ENCODE measurements around the gene CBFA2T3.

CBFA2T3 gene

GRCh38 chr16:88839745-88840599 is 137.0 kb downstream of the CBFA2T3 start:
- no peak for DNase-seq (ENCODE audit: low read depth, low spot score)
- no peak for TF ChIP-seq EZH2 (IDR thresholded peaks at IDR 0.05)
- no peak for TF ChIP-seq POLR2AphosphoS5 (IDR thresholded peaks at IDR 0.05; ENCODE audit: borderline replicate concordance, low read depth, low read length)
- TF ChIP-seq FOXP2 (optimal IDR thresholded peaks at IDR 0.05; ENCODE audit: control extremely low read depth, extremely low read length, insufficient read depth) = no peak
- Histone ChIP-seq H3K27ac (no peak overlapping the region), H3K9ac (ENCODE audit: insufficient read length) (no peak overlapping the region), H3K4me3 (no peak overlapping the region), H3K9me3 (ENCODE audit: low read depth, low read length) (no peaks in the 10 kb centered on the region), H3K36me3 (ENCODE audit: insufficient read depth, low read length) (no peaks in the 10 kb centered on the region)

GRCh38 chr16:88839026-88839529 is 137.9 kb downstream of the CBFA2T3 start:
- TF ChIP-seq EZH2 (IDR thresholded peaks at IDR 0.05) = no peak
- TF ChIP-seq FOXP2 (optimal IDR thresholded peaks at IDR 0.05; ENCODE audit: control extremely low read depth, extremely low read length, insufficient read depth) = no peak
- TF ChIP-seq POLR2AphosphoS5 (IDR thresholded peaks at IDR 0.05; ENCODE audit: borderline replicate concordance, low read depth, low read length) = no peak
- H3K4me3 ChIP-seq = no peak overlapping the region
- no peak for DNase-seq (ENCODE audit: low read depth, low spot score)
- H3K9me3 ChIP-seq (ENCODE audit: low read depth, low read length) = no peaks in the 10 kb centered on the region
- H3K27ac ChIP-seq = no peak overlapping the region
- no peaks in the 10 kb centered on the region for H3K36me3 ChIP-seq (ENCODE audit: insufficient read depth, low read length)
- H3K9ac ChIP-seq (ENCODE audit: insufficient read length) = no peak overlapping the region

- TF ChIP-seq POLR2AphosphoS5 (IDR thresholded peaks at IDR 0.05; ENCODE audit: borderline replicate concordance, low read depth, low read length) (no peak), FOXP2 (optimal IDR thresholded peaks at IDR 0.05; ENCODE audit: control extremely low read depth, extremely low read length, insufficient read depth) (no peak), EZH2 (IDR thresholded peaks at IDR 0.05) (no peak)
- Histone ChIP-seq H3K27ac (no peak overlapping the region), H3K4me3 (no peak overlapping the region), H3K9me3 (ENCODE audit: low read depth, low read length) (no peaks in the 10 kb centered on the region), H3K9ac (ENCODE audit: insufficient read length) (no peak overlapping the region), H3K36me3 (ENCODE audit: insufficient read depth, low read length) (no peaks in the 10 kb centered on the region)
- DNase-seq (ENCODE audit: low read depth, low spot score) = no peak
These were observed 138.4 kb downstream of the CBFA2T3 start for GRCh38 chr16:88838566-88838965.

- H3K27ac ChIP-seq = no peak overlapping the region
- H3K9me3 ChIP-seq (ENCODE audit: low read depth, low read length) = no peaks in the 10 kb centered on the region
- no peaks in the 10 kb centered on the region for H3K36me3 ChIP-seq (ENCODE audit: insufficient read depth, low read length)
- H3K9ac ChIP-seq (ENCODE audit: insufficient read length) = no peak overlapping the region
- H3K4me3 ChIP-seq = no peak overlapping the region
- no peak for DNase-seq (ENCODE audit: low read depth, low spot score)
- no peak for TF ChIP-seq EZH2 (IDR thresholded peaks at IDR 0.05)
- no peak for TF ChIP-seq POLR2AphosphoS5 (IDR thresholded peaks at IDR 0.05; ENCODE audit: borderline replicate concordance, low read depth, low read length)
- no peak for TF ChIP-seq FOXP2 (optimal IDR thresholded peaks at IDR 0.05; ENCODE audit: control extremely low read depth, extremely low read length, insufficient read depth)
These were observed 139.2 kb downstream of the CBFA2T3 start for GRCh38 chr16:88837806-88838205.

GRCh38 chr16:88836791-88837190 is 140.2 kb downstream of the CBFA2T3 start:
- no peak overlapping the region for H3K27ac ChIP-seq
- TF ChIP-seq EZH2 (IDR thresholded peaks at IDR 0.05) = no peak
- no peak for TF ChIP-seq FOXP2 (optimal IDR thresholded peaks at IDR 0.05; ENCODE audit: control extremely low read depth, extremely low read length, insufficient read depth)
- TF ChIP-seq POLR2AphosphoS5 (IDR thresholded peaks at IDR 0.05; ENCODE audit: borderline replicate concordance, low read depth, low read length) = no peak
- no peak overlapping the region for H3K4me3 ChIP-seq
- H3K9me3 ChIP-seq (ENCODE audit: low read depth, low read length) = no peaks in the 10 kb centered on the region
- no peak overlapping the region for H3K9ac ChIP-seq (ENCODE audit: insufficient read length)
- no peak for DNase-seq (ENCODE audit: low read depth, low spot score)
- no peaks in the 10 kb centered on the region for H3K36me3 ChIP-seq (ENCODE audit: insufficient read depth, low read length)

GRCh38 chr16:88835818-88836217 is 141.2 kb downstream of the CBFA2T3 start:
- H3K9me3 ChIP-seq (ENCODE audit: low read depth, low read length) = no peaks in the 10 kb centered on the region
- no peak overlapping the region for H3K9ac ChIP-seq (ENCODE audit: insufficient read length)
- H3K4me3 ChIP-seq = no peak overlapping the region
- TF ChIP-seq EZH2 (IDR thresholded peaks at IDR 0.05) (no peak), POLR2AphosphoS5 (IDR thresholded peaks at IDR 0.05; ENCODE audit: borderline replicate concordance, low read depth, low read length) (no peak), FOXP2 (optimal IDR thresholded peaks at IDR 0.05; ENCODE audit: control extremely low read depth, extremely low read length, insufficient read depth) (no peak)
- H3K36me3 ChIP-seq (ENCODE audit: insufficient read depth, low read length) = no peaks in the 10 kb centered on the region
- DNase-seq (ENCODE audit: low read depth, low spot score) = no peak
- H3K27ac ChIP-seq = no peak overlapping the region

GRCh38 chr16:88835383-88835782 is 141.6 kb downstream of the CBFA2T3 start:
- no peak overlapping the region for H3K4me3 ChIP-seq

GRCh38 chr16:88834670-88835069 is 142.3 kb downstream of the CBFA2T3 start:
- Histone ChIP-seq H3K4me3 (no peak overlapping the region), H3K27ac (no peak overlapping the region), H3K36me3 (ENCODE audit: insufficient read depth, low read length) (no peaks in the 10 kb centered on the region), H3K9me3 (ENCODE audit: low read depth, low read length) (no peaks in the 10 kb centered on the region), H3K9ac (ENCODE audit: insufficient read length) (no peak overlapping the region)
- no peak for TF ChIP-seq POLR2AphosphoS5 (IDR thresholded peaks at IDR 0.05; ENCODE audit: borderline replicate concordance, low read depth, low read length)
- TF ChIP-seq EZH2 (IDR thresholded peaks at IDR 0.05) = no peak
- no peak for TF ChIP-seq FOXP2 (optimal IDR thresholded peaks at IDR 0.05; ENCODE audit: control extremely low read depth, extremely low read length, insufficient read depth)
- no peak for DNase-seq (ENCODE audit: low read depth, low spot score)

More at GRCh38 chr16:88835383-88835782, 141.6 kb downstream of the CBFA2T3 start:
- Histone ChIP-seq H3K9me3 (ENCODE audit: low read depth, low read length) (no peaks in the 10 kb centered on the region), H3K36me3 (ENCODE audit: insufficient read depth, low read length) (no peaks in the 10 kb centered on the region), H3K27ac (no peak overlapping the region), H3K9ac (ENCODE audit: insufficient read length) (no peak overlapping the region)
- no peak for TF ChIP-seq FOXP2 (optimal IDR thresholded peaks at IDR 0.05; ENCODE audit: control extremely low read depth, extremely low read length, insufficient read depth)
- DNase-seq (ENCODE audit: low read depth, low spot score) = no peak
